GM10847 (cell line): ENCODE results near the gene PRSS27.

Experiments
- POLR2A ChIP-seq: IDR thresholded peaks from 2 replicates; pipeline ENCODE4 v1.6.1; 2011; ENCODE audit not compliant: insufficient read length; ENCODE audit errors: extremely low read depth

The PRSS27 gene

DNA sequence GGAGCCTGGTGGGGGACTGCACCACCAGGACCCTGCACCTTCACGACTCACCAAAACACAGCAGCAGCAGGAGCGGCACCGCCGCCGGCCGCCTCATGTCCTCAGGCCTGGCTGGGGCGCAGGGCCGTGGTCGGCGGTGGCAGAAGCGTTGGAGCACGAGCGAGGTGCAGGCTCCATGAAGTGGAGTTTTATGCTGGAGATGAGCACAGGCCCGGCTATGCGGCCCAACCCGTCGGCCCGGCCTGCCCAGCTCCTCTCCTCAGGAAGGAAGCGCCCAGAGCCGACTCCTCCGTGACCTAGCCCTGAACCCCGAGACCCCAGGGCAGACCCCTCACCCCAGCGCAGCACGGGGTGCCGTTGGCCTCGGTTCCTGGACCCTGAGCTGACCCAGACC, at the start of gene PRSS27:
TSS of gene PRSS27 (minus strand) at position 161 of the 394 bp plus-strand sequence. CDS start at position 97, 64 bp downstream.
- no peak for TF ChIP-seq POLR2A

DNA sequence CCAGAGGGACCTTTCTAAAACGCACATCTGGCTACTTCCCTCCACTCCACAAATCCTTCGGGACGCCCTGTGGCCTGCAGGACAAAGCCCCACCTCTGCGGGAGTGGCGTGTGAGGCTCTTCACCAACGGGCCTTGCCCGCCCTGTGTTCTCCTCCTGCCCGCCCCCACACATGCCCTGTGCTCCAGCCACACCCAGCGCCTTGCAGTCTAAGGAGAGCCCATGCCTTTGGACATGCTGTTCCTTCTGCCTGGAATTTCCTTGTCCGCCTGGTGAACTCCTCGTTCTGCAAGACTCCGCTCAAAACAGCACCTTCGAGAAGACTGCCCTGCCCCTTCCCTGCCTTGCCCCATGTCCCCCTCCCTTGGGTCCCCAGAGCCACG, 49.6 kb upstream of the PRSS27 start:
- no peak for TF ChIP-seq POLR2A

DNA sequence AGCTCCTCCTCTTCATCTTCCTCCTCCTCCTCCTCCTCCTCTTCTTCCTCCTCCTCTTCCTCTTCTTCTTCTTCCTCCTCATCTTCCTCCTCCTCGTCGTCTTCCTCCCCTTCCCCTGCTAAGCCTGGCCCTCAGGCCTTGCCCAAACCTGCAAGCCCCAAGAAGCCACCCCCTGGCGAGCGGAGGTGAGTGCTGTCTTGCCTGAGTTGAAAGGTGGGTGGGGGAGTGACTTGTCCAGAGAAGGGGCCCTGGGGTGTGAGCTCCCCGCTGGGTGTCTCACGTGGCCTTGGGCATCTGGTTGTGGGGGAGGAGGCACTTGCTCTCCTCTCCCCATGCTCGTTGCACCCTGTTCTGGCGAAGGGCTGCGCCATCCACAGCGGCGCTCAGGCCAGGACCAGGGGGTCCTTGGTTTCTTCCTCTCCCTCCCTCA, 49.1 kb upstream of the PRSS27 start:
- TF ChIP-seq POLR2A: no peak

DNA sequence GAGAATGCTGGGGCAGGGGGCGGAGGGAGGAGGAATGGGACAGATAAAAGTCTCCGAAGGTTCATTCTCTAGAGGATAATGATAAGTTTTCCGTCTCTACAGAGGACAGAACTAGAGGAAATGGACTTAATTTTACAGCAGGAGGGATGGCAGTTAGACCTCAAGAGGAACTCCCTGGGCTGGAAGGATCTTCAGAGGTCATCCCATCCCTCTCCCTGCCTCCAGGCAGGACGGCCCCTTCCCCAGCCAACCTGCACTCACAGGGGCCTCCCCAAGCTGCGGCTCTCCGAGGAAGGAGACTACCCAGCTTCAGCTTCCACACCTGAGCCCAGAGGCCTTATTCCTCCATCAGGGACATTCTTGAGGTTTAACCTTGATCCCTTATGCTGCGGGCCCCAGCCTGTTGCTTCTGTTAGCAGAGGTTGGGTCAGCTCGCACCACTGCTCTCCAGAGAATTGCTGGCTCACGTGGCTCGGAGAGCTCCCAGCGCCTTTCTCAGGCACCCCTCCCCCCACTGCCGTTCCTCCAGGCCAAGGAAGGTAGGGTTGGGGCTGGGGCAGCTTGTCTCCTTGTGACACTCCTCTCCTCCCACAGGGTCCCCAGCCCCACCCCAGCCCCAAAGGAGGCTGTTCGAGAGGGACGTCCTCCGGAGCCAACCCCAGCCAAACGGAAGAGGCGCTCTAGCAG, 48.5 kb upstream of the PRSS27 start:
- TF ChIP-seq POLR2A: no peak

DNA sequence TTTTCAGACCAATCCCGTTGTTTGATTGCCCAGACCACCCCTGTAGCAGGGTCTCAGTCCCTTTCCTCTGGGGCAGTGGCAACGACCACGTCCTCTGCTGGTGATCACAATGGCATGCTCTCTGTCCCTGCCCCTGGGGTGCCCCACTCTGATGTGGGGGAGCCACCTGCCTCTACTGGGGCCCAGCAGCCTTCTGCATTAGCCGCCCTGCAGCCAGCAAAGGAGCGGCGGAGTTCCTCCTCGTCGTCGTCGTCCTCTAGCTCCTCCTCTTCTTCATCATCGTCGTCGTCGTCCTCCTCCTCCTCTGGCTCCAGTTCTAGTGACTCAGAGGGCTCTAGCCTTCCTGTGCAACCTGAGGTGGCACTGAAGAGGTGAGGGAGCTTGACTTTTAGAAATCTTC, 47.9 kb upstream of the PRSS27 start:
- no peak for TF ChIP-seq POLR2A

DNA sequence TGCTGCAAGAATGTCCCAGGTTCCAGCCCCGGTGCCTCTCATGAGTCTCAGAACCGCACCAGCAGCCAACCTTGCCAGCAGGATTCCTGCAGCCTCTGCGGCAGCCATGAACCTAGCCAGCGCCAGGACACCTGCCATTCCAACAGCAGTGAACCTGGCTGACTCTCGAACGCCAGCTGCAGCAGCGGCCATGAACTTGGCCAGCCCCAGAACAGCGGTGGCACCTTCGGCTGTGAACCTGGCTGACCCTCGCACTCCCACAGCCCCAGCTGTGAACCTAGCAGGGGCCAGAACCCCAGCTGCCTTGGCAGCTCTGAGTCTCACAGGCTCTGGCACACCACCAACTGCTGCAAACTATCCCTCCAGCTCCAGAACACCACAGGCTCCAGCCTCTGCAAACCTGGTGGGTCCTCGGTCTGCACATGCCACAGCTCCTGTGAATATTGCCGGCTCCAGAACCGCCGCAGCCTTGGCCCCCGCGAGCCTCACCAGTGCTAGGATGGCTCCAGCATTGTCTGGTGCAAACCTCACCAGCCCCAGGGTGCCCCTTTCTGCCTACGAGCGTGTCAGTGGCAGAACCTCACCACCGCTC, 47.2 kb upstream of the PRSS27 start:
- no peak for TF ChIP-seq POLR2A

DNA sequence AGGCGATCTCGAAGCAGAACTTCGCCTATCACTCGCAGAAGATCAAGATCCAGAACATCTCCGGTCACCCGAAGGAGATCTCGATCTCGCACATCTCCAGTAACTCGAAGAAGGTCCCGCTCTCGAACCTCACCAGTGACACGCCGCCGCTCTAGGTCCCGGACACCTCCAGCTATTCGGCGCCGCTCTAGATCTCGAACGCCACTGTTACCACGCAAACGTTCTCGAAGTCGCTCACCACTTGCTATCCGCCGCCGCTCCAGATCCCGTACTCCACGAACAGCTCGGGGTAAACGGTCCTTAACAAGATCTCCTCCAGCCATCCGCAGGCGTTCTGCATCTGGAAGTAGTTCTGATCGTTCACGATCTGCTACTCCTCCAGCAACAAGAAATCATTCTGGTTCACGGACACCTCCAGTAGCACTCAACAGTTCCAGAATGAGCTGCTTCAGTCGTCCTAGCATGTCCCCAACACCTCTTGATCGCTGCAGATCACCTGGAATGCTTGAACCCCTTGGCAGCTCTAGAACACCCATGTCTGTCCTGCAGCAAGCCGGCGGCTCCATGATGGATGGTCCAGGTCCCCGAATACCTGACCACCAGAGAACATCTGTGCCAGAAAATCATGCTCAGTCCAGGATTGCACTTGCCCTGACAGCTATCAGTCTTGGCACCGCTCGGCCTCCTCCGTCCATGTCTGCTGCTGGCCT, 46.6 kb upstream of the PRSS27 start:
- no peak for TF ChIP-seq POLR2A

DNA sequence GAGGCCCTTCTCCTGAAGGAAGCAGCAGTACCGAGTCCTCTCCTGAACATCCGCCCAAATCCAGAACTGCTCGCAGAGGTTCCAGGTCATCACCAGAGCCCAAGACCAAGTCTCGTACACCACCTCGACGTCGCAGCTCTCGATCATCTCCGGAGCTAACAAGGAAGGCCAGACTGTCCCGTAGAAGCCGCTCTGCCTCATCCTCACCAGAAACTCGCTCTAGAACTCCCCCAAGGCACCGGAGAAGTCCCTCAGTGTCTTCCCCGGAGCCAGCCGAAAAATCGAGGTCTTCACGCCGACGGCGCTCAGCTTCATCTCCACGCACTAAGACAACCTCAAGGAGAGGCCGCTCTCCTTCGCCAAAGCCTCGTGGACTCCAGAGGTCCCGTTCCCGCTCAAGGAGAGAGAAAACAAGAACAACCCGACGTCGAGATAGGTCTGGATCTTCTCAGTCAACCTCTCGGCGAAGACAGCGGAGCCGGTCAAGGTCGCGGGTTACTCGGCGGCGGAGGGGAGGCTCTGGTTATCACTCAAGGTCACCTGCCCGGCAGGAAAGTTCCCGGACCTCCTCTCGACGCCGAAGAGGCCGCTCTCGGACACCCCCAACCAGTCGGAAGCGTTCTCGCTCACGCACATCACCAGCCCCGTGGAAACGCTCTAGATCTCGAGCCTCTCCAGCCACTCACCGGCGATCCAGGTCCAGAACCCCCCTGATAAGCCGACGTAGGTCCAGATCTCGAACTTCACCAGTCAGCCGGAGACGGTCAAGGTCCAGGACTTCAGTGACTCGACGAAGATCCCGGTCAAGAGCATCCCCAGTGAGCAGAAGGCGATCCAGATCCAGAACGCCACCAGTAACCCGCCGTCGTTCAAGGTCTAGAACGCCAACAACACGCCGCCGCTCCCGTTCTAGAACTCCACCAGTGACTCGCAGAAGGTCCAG, 45.7 kb upstream of the PRSS27 start:
- TF ChIP-seq POLR2A: no peak

DNA sequence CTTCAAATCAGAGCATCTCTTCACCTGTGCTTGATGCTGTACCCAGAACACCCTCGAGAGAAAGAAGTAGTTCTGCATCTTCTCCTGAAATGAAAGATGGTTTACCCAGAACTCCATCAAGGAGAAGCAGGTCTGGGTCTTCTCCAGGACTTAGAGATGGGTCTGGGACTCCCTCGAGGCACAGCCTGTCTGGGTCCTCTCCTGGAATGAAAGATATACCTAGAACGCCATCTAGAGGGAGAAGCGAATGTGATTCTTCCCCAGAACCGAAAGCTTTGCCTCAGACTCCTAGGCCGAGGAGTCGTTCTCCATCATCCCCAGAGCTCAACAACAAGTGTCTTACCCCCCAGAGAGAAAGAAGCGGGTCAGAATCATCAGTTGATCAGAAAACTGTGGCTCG, 44.7 kb upstream of the PRSS27 start:
- TF ChIP-seq POLR2A: no peak

DNA sequence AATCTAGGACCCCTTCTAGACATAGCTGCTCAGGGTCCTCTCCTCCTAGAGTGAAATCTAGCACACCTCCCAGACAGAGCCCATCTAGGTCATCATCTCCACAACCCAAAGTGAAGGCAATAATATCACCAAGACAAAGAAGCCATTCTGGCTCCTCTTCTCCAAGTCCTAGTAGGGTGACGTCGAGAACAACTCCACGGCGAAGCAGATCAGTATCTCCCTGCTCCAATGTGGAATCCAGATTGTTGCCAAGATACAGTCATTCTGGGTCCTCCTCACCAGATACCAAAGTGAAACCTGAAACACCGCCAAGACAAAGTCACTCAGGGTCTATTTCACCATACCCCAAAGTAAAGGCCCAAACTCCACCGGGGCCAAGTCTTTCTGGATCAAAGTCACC, 43.1 kb upstream of the PRSS27 start:
- TF ChIP-seq POLR2A: no peak

DNA sequence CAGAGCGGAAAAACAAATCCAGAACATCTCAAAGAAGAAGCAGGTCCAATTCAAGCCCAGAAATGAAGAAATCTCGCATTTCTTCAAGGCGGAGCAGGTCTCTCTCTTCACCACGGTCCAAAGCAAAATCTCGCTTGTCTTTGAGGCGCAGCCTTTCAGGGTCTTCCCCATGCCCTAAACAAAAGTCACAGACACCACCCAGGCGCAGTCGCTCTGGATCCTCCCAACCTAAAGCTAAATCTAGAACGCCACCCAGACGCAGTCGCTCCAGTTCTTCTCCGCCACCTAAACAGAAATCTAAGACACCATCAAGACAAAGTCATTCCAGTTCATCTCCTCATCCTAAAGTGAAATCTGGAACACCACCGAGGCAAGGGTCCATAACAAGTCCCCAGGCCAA, 42.7 kb upstream of the PRSS27 start:
- TF ChIP-seq POLR2A: no peak

DNA sequence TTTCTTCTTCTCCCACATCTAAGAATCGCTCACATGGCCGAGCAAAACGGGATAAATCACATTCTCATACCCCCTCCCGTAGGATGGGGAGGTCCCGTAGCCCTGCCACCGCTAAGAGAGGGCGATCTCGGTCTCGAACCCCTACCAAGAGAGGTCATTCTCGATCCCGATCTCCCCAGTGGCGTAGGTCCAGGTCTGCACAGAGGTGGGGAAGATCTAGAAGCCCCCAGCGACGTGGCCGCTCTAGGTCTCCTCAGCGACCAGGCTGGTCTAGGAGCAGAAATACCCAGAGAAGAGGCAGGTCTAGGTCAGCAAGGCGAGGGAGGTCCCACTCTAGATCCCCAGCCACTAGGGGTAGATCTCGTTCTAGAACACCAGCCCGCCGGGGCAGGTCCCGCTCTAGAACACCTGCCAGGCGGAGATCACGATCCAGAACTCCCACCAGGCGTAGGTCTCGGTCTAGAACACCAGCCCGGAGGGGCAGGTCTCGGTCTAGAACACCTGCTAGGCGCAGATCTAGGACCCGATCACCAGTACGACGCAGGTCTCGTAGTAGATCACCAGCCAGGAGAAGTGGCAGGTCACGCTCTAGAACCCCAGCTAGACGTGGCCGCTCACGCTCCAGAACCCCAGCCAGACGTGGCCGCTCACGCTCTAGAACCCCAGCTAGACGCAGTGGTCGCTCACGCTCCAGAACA, 42.0 kb upstream of the PRSS27 start:
- TF ChIP-seq POLR2A: no peak

DNA sequence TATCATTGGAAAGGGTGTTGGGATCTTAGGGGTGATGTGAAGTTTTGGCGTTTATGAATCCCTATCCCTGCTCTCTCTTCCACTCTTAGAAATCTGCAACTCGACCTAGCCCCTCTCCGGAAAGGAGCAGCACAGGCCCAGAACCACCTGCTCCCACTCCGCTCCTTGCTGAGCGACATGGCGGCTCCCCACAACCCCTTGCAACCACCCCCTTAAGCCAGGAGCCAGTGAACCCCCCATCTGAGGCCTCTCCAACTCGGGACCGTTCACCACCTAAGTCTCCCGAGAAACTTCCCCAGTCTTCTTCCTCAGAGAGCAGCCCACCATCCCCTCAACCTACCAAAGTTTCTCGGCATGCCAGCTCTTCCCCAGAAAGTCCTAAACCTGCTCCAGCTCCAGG, 41.4 kb upstream of the PRSS27 start:
- TF ChIP-seq POLR2A: no peak

DNA sequence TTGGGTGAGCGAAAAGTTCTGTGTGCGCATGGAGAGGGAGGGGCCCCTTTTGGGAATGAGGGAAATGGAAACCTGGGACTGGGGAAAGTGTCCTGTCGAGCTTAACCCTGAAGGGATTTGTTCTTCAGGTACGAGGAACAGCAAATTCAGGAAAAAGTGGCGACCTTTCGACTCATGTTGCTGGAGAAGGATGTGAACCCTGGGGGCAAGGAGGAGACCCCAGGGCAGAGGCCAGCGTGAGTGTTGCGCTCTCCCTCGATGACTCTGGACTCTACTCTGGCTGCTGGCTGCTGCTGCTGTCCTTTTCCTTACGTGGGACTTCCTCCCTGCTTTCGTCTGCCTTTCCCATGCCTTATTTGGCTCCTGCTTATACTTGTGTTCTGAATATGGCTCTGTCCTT, 37.3 kb upstream of the PRSS27 start:
- TF ChIP-seq POLR2A: no peak
